GM19452 (cell line): ENCODE measurements around the gene MARCHF3.
"Not testable (repeated sequence)": the region's sequence is repeated elsewhere in the genome, so short reads cannot be mapped to it uniquely, and the experiment has no call there.

Source experiments
- ATAC-seq: cut with Tn5 transposase; IDR thresholded peaks from one replicate; pipeline ENCODE4 v1.9.1; 2021; ENCODE audit not compliant: unreplicated experiment

The MARCHF3 gene

GRCh38 chr5:126961128-126961527 is 69.2 kb downstream of the MARCHF3 start:
- no peak for ATAC-seq

GRCh38 chr5:126959188-126959587 is 71.2 kb downstream of the MARCHF3 start:
- no peak for ATAC-seq

DNA sequence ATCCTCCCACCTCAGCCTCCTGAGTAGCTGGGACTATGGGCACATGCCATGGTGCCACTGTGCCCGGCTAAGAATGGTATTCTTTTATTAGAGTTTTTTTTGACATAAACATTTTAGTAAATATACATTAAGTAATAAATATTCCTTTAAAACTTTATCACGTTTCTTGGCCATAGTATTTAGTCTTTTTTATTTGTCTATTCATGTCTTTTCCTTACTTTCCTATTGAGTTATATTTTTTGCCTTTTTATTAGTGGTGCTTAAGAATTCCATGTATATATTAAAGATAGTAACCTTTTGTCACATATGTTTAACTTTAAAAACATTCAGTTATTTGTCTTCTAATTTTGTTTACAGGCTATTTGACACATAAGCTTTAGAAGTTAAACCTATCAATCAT is 73.4 kb downstream of the MARCHF3 start:
- no peak for ATAC-seq

DNA sequence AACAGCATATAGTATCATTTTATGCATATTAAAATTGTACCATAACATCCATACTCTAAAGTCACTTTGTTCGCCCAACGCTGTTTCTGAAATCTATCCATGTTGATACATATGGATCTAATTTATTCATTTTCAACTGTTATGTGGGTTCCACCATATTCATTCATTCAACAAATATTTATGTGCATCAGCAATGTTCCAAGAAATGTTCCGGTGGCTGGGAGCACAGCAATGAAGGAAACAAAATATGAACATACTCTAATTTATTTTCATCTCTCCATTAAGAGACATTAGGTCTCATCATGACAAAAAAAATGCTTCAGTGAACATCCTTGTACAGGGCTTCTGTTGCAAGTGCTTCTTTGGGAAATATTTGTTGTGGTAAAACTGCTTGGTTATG is 75.4 kb downstream of the MARCHF3 start:
- no peak for ATAC-seq

- ATAC-seq: no peak
Observed at GRCh38 chr5:126953640-126954039, 76.7 kb downstream of the MARCHF3 start.

DNA sequence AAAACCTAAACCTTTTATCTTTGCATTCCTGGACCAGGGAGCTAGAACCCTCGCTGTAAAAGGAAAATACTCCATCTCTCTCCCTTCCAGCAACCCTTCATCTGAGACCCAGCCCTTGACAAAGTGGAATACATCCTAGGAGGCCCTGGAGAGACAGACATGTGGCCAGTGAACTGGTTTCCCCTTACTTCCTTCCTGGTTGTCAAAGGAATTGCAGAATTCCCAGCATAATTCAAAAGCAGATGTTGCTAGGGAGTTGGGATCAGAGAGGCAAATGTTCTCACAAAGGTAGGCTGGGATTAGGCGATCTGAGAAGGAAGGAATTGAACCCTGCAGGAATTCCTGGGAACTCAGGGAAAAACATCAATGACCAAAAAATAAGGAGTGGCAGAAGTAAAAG is 80.9 kb downstream of the MARCHF3 start:
- no peak for ATAC-seq

DNA sequence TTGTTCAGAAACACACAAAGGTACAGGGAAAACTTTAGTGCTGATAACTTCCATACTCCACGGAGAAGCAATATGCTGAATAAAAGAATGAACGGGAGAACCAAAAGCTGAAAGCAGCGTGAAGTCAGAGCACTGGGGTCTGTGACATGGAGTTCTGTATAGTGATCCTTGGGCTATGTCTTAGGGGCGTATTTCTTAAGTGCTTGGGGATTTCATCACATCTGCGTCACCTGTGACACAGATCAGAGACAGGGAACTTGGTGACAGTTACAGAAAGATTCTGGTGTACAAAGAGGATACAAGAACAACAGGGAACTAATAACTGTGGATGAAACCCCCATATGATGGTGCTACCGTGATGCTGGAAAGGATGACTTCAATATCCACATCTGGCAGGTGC is 81.9 kb downstream of the MARCHF3 start:
- no peak for ATAC-seq

DNA sequence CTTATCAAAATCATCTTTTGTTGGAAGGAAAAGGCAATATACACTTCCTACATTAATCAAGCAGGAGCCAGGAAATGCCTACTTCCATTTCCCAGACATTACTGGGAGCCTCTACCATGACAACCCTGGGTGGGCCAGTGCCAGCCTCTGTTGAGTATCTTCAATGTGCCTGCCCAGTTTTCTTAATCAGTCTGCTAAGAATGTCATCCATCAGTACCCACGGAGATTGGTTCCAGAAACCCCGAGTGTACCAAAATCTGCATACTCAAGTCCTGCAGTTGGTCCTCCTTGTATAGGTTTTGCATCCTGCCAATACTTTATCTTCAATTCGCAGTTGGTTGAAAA is 82.4 kb downstream of the MARCHF3 start:
- ATAC-seq: peak; percentile 23

- ATAC-seq: peak; percentile 96
Observed at GRCh38 chr5:126947146-126948010, 83.0 kb downstream of the MARCHF3 start.

DNA sequence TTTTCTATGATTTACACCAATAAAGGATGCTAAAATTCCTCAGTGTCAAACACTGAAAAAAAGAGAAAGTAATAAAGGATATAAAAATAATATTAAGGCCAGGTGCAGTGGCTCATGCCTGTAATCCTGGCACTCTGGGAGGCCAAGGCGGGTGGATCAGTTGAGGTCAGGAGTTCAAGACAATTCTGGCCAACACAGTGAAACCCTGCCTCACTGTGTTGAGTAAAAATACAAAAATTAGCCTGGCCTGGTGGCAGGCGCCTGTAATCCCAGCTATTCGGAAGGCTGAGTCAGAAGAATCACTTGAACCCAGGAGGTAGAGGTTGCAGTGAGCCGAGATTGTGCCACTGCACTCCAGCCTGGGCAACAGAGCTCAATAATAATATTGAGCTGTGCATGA is 87.5 kb downstream of the MARCHF3 start:
- not testable (repeated sequence) for ATAC-seq

DNA sequence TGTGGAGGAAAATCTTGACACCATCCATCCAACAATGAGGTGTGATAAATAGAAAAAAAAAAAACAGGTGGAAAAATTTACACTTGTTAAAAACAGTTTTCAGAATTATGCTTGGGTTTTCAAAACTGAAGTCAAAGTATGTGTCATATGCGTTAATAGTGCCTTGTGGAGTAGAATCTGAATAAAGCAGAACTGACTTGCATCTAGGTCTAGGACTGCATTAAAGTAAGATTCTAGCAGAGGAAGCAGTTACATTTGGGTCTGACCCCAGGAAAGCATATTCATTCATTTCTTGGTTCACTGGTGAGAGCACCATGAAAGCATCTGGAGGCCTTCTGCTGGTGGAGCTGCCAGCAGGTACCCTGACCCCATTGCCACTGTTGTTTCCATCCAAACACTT is 89.0 kb downstream of the MARCHF3 start:
- ATAC-seq: no peak

DNA sequence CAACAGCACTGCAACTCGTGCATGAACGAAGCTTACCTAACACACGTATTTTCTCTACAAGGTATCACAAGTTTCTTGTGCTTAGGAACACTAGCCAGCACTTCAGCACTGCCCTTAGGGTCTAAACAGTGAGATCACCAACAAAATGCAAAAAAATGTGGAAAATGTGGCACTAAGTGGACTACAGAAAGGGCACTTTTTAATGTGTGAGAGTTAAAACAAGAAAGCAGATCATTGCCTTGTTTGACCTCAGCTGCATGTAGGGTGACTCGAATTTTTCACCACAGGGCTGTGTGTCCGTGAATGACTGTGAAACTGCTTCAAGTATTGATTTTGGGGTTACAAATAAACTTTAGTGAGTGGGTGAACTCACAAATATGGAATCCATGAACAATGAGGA is 90.5 kb downstream of the MARCHF3 start:
- ATAC-seq: no peak

GRCh38 chr5:126938466-126938865 is 91.9 kb downstream of the MARCHF3 start:
- no peak for ATAC-seq

DNA sequence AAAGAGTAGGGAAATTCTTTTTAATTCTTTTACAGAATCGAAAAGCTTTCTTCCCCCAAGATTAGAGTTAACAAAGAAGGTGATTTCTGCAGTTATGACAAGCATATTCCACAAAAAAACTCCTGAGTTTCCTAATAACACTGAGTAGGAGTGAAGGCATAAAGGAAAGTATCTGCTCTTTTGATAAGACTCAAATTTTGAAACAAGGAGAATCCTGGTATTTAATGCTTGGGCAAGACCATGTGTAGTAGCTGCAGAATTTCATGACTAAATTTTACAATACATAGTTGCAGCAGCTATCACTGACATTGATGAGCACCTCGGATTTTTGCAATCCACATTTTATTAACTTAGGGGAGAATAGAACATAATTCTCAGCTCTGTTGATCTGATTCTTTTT is 92.6 kb downstream of the MARCHF3 start:
- ATAC-seq: no peak

GRCh38 chr5:126936775-126937418 is 93.5 kb downstream of the MARCHF3 start:
- no peak for ATAC-seq

DNA sequence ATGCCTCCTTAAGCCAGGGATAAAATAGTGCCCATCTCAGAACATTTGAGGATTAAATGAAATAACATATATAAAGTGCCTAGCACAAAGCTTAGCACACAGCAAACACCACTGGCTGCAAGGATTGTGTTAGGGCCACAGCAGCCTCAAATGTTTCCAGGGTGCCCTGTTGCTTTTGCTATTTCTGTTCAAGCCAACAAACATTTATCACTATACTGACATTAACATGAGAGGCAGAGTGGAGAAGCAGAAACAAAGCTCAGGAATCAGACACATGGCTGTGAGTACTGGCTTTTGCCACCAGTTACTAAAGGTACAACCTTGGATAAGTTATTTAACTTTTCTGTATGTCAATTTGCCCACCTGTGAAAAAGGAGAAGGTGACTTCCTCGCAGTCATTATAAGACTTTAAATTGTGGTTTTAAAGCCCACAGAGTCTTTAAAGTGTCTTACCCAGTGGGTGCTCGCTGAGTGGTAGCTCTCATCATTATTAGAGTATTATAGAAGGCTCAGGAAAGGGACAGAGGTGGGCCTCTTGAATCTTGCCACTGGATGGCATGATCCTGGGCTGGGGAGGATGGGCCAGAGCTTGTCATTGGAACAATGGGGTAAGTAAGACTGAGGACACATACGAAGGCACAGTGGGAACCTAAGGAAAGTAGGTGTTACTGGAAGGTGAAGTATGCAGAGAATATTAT is 98.2 kb downstream of the MARCHF3 start:
- ATAC-seq: no peak

DNA sequence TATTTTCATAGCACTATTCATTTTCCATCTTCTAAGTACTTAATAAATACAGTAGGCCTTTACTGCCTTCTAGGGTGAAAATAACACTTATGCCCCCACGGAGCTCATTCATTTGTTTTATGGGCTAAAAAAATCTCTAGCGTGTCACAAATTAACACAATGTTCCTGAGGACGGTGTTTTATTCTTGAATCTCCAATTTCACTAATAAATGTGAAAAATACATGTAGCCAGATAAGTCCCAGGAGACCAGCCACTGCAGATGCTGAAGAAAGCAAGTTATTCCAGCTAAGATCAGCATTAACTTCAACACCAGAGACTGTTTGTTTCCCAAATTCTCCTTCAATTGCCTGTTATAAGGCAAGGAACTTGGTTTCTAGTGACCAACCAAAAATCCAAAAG is 102.3 kb downstream of the MARCHF3 start:
- ATAC-seq: no peak

GRCh38 chr5:126927429-126927828 is 102.9 kb downstream of the MARCHF3 start:
- ATAC-seq: no peak

GRCh38 chr5:126926187-126926586 is 104.2 kb downstream of the MARCHF3 start:
- ATAC-seq: no peak

DNA sequence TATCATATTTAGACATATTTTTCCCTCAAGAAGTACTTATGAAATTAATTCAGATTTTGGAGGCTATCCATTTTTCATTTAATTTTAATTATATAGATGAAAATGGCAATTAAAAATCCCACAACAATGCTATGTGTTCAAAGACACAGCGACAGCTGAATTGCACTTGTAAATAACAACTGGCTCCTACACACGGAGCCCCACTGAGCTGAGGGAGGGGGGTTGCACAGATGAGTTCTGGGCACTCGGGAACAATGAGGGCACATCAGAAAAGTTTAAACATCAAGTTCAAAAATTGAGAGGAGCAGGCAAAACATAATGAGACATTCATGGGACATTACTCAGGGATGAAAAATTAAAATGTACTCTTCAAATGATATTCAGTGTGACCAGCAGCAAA is 104.9 kb downstream of the MARCHF3 start:
- no peak for ATAC-seq

DNA sequence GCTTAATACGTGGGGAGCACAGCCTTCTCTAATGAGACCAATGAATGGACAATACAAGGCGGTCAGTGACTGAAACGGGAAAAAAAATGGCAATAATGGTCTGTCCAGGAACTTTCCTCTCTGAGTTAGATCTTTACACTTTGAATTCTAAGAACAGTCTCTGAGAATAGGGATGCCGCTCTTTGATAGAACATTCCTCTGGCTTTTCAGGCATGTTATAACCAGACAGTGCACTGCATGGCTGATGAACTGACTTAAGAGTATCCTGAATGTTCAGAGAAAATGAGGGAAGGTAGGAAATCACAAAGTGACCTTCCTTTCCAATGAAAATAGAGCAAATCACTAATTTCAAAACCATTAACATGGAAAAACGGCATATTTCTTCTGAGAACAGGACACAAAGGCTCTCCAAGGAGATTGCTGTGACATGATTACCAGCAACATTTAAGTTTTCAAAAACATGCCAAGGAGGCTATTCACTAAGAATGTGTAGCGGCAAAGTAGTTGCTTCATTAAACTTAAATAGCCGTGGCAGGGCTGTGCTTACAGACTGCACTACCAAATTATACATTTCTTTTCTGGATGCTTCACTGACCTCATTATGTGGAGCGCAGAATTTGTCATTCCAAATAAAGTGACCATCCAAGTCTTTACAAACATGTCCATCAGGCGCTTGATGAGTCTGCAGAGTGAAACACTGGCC is 105.9 kb downstream of the MARCHF3 start:
- ATAC-seq: no peak
